SK-N-SH (cell line): ENCODE data around the gene UBIAD1. TPM values are rescaled to one million over a fixed set of nuclear protein-coding genes. Genes with fewer than 3 reads are reported as not detected.

Source experiments
- CTCF ChIA-PET: fragments of 300-600, 350-600 bp; formaldehyde crosslinking; extraction: SDS; loops from one replicate; lab custom pipeline; 2021; lab: Yijun Ruan, JAX
- POLR2A ChIA-PET: fragments of 350-600 bp; sonication (Branson Sonifier 250); formaldehyde crosslinking; extraction: SDS; loops from one replicate; lab custom pipeline; 2020; ENCODE audit warnings: antibody characterized with exemption, inconsistent platforms; lab: Yijun Ruan, JAX
- DNase-seq: peaks from one replicate; pipeline ENCODE4 v3.0.0; 2012
- H2AFZ ChIP-seq: fragments of 200-600 bp; sonication (generic); 2 replicates; pipeline ENCODE4 v1.8.1; 2016; ENCODE audit warnings: antibody characterized with exemption, mild to moderate bottlenecking, low read depth
- H3F3A ChIP-seq: fragments of 200-600 bp; sonication (generic); replicated peaks from 2 replicates; pipeline ENCODE3; 2016; ENCODE audit warnings: antibody characterized with exemption, mild to moderate bottlenecking; ENCODE audit not compliant: insufficient read depth
- H3K27ac ChIP-seq, 2 experiments: fragments of 200-500 bp in 1 of 2; fragments of 200-600 bp in 1 of 2; sonication (Bioruptor generic) in 1 of 2; sonication (generic), shearing (Covaris generic) in 1 of 2; 2 replicates each; pipeline versions ENCODE4 v1.5.1 to v1.6.1; 2014 to 2016; ENCODE audit warnings: low read depth in 2 of 2, inconsistent platforms in 1 of 2, low read length in 1 of 2, mild to moderate bottlenecking in 1 of 2, mixed read lengths in 1 of 2
- H3K27me3 ChIP-seq: fragments of 200-600 bp; sonication (generic), shearing (Covaris generic); 2 replicates; pipeline ENCODE4 v1.6.1; 2016; ENCODE audit warnings: mixed run types; ENCODE audit not compliant: insufficient read depth
- H3K36me3 ChIP-seq, 2 experiments: fragments of 200-500 bp in 1 of 2; fragments of 200-600 bp in 1 of 2; sonication (Bioruptor generic) in 1 of 2; sonication (generic) in 1 of 2; replicated peaks in 1 of 2; 2 replicates each; pipeline versions ENCODE3 to v1.5.1; 2014 to 2016; ENCODE audit warnings: low read length in 1 of 2, mild to moderate bottlenecking in 1 of 2; ENCODE audit not compliant: insufficient read depth in 2 of 2, control insufficient read depth in 1 of 2
- H3K4me1 ChIP-seq, 2 experiments: fragments of 200-500 bp in 1 of 2; fragments of 200-600 bp in 1 of 2; sonication (Bioruptor generic) in 1 of 2; sonication (generic), shearing (Covaris generic) in 1 of 2; 2 replicates each; pipeline versions ENCODE4 v1.5.1 to v1.6.1; 2014 to 2016; ENCODE audit warnings: low read depth in 1 of 2, low read length in 1 of 2, mixed run types in 1 of 2; ENCODE audit not compliant: insufficient read depth in 2 of 2, control insufficient read depth in 1 of 2
- H3K4me2 ChIP-seq: fragments of 200-600 bp; sonication (generic), shearing (Covaris generic); 2 replicates; pipeline ENCODE4 v1.6.1; 2017; ENCODE audit warnings: mixed run types
- H3K4me3 ChIP-seq, 2 experiments: fragments of 200-500 bp in 1 of 2; fragments of 200-600 bp in 1 of 2; sonication (Bioruptor generic) in 1 of 2; sonication (generic), shearing (Covaris generic) in 1 of 2; 2 replicates each; pipeline versions ENCODE4 v1.5.1 to v1.8.1; 2014 to 2016; ENCODE audit warnings: low read depth in 2 of 2, inconsistent platforms in 1 of 2, low read length in 1 of 2, mild to moderate bottlenecking in 1 of 2, mixed read lengths in 1 of 2, moderate library complexity in 1 of 2
- H3K79me2 ChIP-seq: fragments of 200-600 bp; sonication (generic); 2 replicates; pipeline ENCODE4 v1.8.1; 2017; ENCODE audit warnings: mild to moderate bottlenecking; ENCODE audit not compliant: insufficient read depth
- H3K9ac ChIP-seq: fragments of 200-600 bp; sonication (generic); 2 replicates; pipeline ENCODE4 v1.6.1; 2017; ENCODE audit warnings: mixed run types
- H3K9me2 ChIP-seq: fragments of 200-600 bp; sonication (generic); 2 replicates; pipeline ENCODE4 v1.6.1; 2017; ENCODE audit warnings: mixed run types
- H3K9me3 ChIP-seq: fragments of 200-600 bp; sonication (generic); 2 replicates; pipeline ENCODE4 v1.6.1; 2017; ENCODE audit warnings: mixed run types, mild to moderate bottlenecking, moderate library complexity
- H4K20me1 ChIP-seq: fragments of 200-600 bp; sonication (generic); 2 replicates; pipeline ENCODE4 v1.6.1; 2017; ENCODE audit warnings: mild to moderate bottlenecking, mixed run types; ENCODE audit not compliant: insufficient read depth
- CHD2 ChIP-seq: fragments of 150-350 bp; IDR thresholded peaks from 2 replicates; pipeline ENCODE4 v1.6.1; 2018; ENCODE audit warnings: low read length; ENCODE audit not compliant: partially characterized antibody
- ELF1 ChIP-seq: IDR thresholded peaks from 2 replicates; pipeline ENCODE4 v1.4.0; 2012
- EP300 ChIP-seq, 2 experiments: IDR thresholded peaks; 2 replicates each; pipeline versions ENCODE4 v1.4.0 to v1.6.1; 2012; ENCODE audit warnings: borderline replicate concordance in 1 of 2, low read depth in 1 of 2, low read length in 1 of 2
- FOXJ3 ChIP-seq: sonication (generic); formaldehyde crosslinking; IDR thresholded peaks from 2 replicates; pipeline ENCODE4 v1.5.1; 2020; ENCODE audit warnings: mild to moderate bottlenecking, missing genetic modification reagents
- FOXM1 ChIP-seq: IDR thresholded peaks from 2 replicates; pipeline ENCODE4 v1.4.0; 2012; ENCODE audit warnings: low read depth, mild to moderate bottlenecking
- GABPA ChIP-seq: IDR thresholded peaks from 2 replicates; pipeline ENCODE4 v1.4.0; 2012; ENCODE audit warnings: low read depth, mild to moderate bottlenecking
- MAX ChIP-seq: IDR thresholded peaks from 2 replicates; pipeline ENCODE4 v1.4.0; 2012; ENCODE audit warnings: low read depth
- MEF2A ChIP-seq: IDR thresholded peaks from 2 replicates; pipeline ENCODE4 v1.4.0; 2012; ENCODE audit warnings: low read depth, borderline replicate concordance
- MXI1 ChIP-seq: IDR thresholded peaks from 2 replicates; pipeline ENCODE4 v1.6.1; 2012; ENCODE audit warnings: mild to moderate bottlenecking, low read depth, low read length, improper control_type of control experiment
- PBX3 ChIP-seq: IDR thresholded peaks from 2 replicates; pipeline ENCODE4; 2012
- RAD21 ChIP-seq: IDR thresholded peaks from 2 replicates; pipeline ENCODE4 v1.6.1; 2012; ENCODE audit warnings: mild to moderate bottlenecking, low read length
- RFX5 ChIP-seq: IDR thresholded peaks from 2 replicates; pipeline ENCODE4 v1.6.1; 2012; ENCODE audit warnings: mild to moderate bottlenecking, improper control_type of control experiment, low read length
- SIN3A ChIP-seq: IDR thresholded peaks from 2 replicates; pipeline ENCODE4 v1.6.1; 2012; ENCODE audit warnings: low read depth, mild to moderate bottlenecking, low read length, moderate library complexity, borderline replicate concordance
- SMC3 ChIP-seq: IDR thresholded peaks from 2 replicates; pipeline ENCODE4 v1.6.1; 2012; ENCODE audit warnings: low read depth, low read length, improper control_type of control experiment
- TAF1 ChIP-seq: IDR thresholded peaks from 2 replicates; pipeline ENCODE4 v1.6.1; 2012; ENCODE audit warnings: low read depth, mild to moderate bottlenecking, low read length, moderate library complexity, borderline replicate concordance
- TEAD4 ChIP-seq: IDR thresholded peaks from 2 replicates; pipeline ENCODE4 v1.4.0; 2012; ENCODE audit warnings: mild to moderate bottlenecking, borderline replicate concordance; ENCODE audit not compliant: insufficient read depth
- YY1 ChIP-seq: IDR thresholded peaks from 2 replicates; pipeline ENCODE4 v1.4.0; 2012; ENCODE audit warnings: low read depth, mild to moderate bottlenecking
- WGBS: methylation state at CpG from one replicate; pipeline ENCODE4 v1.1.6; 2017; ENCODE audit warnings: low lambda C conversion rate; 5-methylcytosine and 5-hydroxymethylcytosine counted together
- polyA plus RNA-seq, 3 experiments: library from polyadenylated mRNA; depleted of rRNA; stranded (reverse); fragments of >200 nt; gene quantifications; 2 replicates each; pipeline ENCODE4 v1.2.3, GENCODE V29; 2012
- TF ChIP-seq, protein P1 (sequence below): IDR thresholded peaks from 2 replicates; pipeline ENCODE4 v1.6.1; 2012; ENCODE audit warnings: mild to moderate bottlenecking, low read depth, low read length, moderate library complexity

Gene UBIAD1
- polyA plus RNA-seq, 1 of the 3 experiments (the other 2 are of a cell fraction): 13.7 TPM

DNA sequence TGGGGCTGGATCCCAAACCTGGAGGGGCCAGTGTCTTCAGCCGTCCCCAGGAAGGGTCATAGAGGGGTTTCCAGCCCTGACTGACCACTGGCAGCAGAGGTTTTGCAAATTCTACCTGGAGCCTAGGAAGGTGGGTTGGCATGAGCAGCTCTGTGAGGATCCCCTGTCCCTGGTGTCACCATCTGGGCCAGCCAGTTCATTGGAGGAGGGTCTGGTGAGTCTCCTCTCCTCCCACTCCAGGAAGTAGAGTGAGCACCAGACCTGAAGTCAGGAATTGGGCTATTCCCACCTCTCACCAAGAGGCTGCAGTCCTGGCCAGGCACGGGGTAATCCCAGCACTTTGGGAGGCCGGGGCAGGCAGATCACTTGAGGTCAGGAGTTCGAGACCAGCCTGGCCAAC lies 57.4 kb downstream of the UBIAD1 start:
- Histone ChIP-seq H3K27me3 (no peaks in the 10 kb centered on the region), H3F3A (no peaks in the 10 kb centered on the region), H3K9me2 (no peaks in the 10 kb centered on the region), H3K4me1 (no peaks in the 10 kb centered on the region; a peak in 1 of 4 replicates), H2AFZ (no peak overlapping the region), H3K36me3 (no peaks in the 10 kb centered on the region), H3K79me2 (no peaks in the 10 kb centered on the region), H3K27ac (no peak overlapping the region), H3K9me3 (no peaks in the 10 kb centered on the region), H4K20me1 (no peaks in the 10 kb centered on the region), H3K4me2 (no peak overlapping the region), H3K4me3 (no peak overlapping the region), H3K9ac (no peak overlapping the region)
- no peak for DNase-seq
- TF ChIP-seq, protein P1, sequence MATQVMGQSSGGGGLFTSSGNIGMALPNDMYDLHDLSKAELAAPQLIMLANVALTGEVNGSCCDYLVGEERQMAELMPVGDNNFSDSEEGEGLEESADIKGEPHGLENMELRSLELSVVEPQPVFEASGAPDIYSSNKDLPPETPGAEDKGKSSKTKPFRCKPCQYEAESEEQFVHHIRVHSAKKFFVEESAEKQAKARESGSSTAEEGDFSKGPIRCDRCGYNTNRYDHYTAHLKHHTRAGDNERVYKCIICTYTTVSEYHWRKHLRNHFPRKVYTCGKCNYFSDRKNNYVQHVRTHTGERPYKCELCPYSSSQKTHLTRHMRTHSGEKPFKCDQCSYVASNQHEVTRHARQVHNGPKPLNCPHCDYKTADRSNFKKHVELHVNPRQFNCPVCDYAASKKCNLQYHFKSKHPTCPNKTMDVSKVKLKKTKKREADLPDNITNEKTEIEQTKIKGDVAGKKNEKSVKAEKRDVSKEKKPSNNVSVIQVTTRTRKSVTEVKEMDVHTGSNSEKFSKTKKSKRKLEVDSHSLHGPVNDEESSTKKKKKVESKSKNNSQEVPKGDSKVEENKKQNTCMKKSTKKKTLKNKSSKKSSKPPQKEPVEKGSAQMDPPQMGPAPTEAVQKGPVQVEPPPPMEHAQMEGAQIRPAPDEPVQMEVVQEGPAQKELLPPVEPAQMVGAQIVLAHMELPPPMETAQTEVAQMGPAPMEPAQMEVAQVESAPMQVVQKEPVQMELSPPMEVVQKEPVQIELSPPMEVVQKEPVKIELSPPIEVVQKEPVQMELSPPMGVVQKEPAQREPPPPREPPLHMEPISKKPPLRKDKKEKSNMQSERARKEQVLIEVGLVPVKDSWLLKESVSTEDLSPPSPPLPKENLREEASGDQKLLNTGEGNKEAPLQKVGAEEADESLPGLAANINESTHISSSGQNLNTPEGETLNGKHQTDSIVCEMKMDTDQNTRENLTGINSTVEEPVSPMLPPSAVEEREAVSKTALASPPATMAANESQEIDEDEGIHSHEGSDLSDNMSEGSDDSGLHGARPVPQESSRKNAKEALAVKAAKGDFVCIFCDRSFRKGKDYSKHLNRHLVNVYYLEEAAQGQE: no peak
- no peak for TF ChIP-seq CHD2
- TF ChIP-seq RAD21: no peak
- no peak for TF ChIP-seq TEAD4
- TF ChIP-seq GABPA: no peak
- TF ChIP-seq ELF1: no peak
- no peak for TF ChIP-seq SMC3
- TF ChIP-seq TAF1: no peak
- TF ChIP-seq SIN3A: no peak
- no peak for TF ChIP-seq FOXJ3 (CRISPR knock-in tag)
- TF ChIP-seq PBX3: no peak
- TF ChIP-seq YY1: no peak
- no peak for TF ChIP-seq MAX
- no peak for TF ChIP-seq EP300 (IDR thresholded peaks at IDR 0.05; ENCODE audit: borderline replicate concordance in 1 of 2, low read depth in 1 of 2, low read length in 1 of 2)
- no peak for TF ChIP-seq FOXM1
- no peak for TF ChIP-seq MEF2A
- no peak for TF ChIP-seq MXI1
- no peak for TF ChIP-seq RFX5
- ChIA-PET POLR2A (interaction anchor here (1.1 kb wide), 1 partner anchor 147 kb away, joined by 3 read pairs; no protein-coding TSS in a partner anchor), CTCF (interaction anchor here (1.6 to 3.4 kb wide), 2 partner anchors 9 to 44 kb away, joined by 4 to 18 read pairs; no protein-coding TSS in a partner anchor)
- WGBS: 50% methylated on average over 3 of the region's 4 CpGs
